ENCODE data around the gene FHIP2A. TPM values are rescaled to one million over a fixed set of nuclear protein-coding genes. Genes with fewer than 3 reads are reported as not detected.
A peak's percentile ranks its signal among the peaks of the same experiment; 100 is the strongest.

FHIP2A gene
- total RNA-seq, 2 experiments from 2014 or later: 4.2 to 13.2 TPM

GRCh38 chr10:114821915-114822443 lies 399 bp downstream of the FHIP2A start:
- peak; percentile 83 for DNase-seq (ENCODE audit: low spot score)
- Histone ChIP-seq H3K9me3 (ENCODE audit: low read length) (no peaks in the 10 kb centered on the region), H4K20me1 (ENCODE audit: insufficient read depth, low read length) (no peaks in the 10 kb centered on the region), H3K4me3 (ENCODE audit: low read depth, low read length, poor library complexity, severe bottlenecking) (peak overlapping the region; percentile 80), H3K27ac (ENCODE audit: low read depth, low read length, poor library complexity, severe bottlenecking) (peak overlapping the region; percentile 72), H3K4me1 (ENCODE audit: insufficient read depth, low read length, poor library complexity, severe bottlenecking) (peaks cover 13% of the 10 kb centered on the region), H3K79me2 (ENCODE audit: insufficient read depth, low read depth, low read length) (peaks cover 37% of the 10 kb centered on the region; the same call in 1 of the 2 replicates), H3K4me2 (ENCODE audit: low read length) (peak overlapping the region; percentile 80), H3K9me2 (ENCODE audit: insufficient read depth, low read length) (no peaks in the 10 kb centered on the region), H3K36me3 (ENCODE audit: insufficient read depth, low read length) (no peaks in the 10 kb centered on the region), H2AFZ (ENCODE audit: low read length) (peak overlapping the region; percentile 59)
- TF ChIP-seq, protein P1, sequence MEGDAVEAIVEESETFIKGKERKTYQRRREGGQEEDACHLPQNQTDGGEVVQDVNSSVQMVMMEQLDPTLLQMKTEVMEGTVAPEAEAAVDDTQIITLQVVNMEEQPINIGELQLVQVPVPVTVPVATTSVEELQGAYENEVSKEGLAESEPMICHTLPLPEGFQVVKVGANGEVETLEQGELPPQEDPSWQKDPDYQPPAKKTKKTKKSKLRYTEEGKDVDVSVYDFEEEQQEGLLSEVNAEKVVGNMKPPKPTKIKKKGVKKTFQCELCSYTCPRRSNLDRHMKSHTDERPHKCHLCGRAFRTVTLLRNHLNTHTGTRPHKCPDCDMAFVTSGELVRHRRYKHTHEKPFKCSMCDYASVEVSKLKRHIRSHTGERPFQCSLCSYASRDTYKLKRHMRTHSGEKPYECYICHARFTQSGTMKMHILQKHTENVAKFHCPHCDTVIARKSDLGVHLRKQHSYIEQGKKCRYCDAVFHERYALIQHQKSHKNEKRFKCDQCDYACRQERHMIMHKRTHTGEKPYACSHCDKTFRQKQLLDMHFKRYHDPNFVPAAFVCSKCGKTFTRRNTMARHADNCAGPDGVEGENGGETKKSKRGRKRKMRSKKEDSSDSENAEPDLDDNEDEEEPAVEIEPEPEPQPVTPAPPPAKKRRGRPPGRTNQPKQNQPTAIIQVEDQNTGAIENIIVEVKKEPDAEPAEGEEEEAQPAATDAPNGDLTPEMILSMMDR (conservative IDR thresholded peaks at IDR 0.05; ENCODE audit: low read length): no peak; the same call in 1 of the 2 replicates
- no peak for TF ChIP-seq EZH2phosphoT487 (IDR thresholded peaks at IDR 0.05; ENCODE audit: borderline replicate concordance, low read depth, low read length)
- intact Hi-C loops (cut with micrococcal nuclease; ENCODE audit: unreplicated experiment): loop anchor here (2.0 to 10.0 kb wide), 5 partner anchors 55 to 647 kb away; partner anchors contain the start of genes CCDC186, TDRD1 and TRUB1
- ChIA-PET POLR2A (interaction anchor here (0.6 to 1.6 kb wide), 8 partner anchors 8 to 351 kb away, joined by 3 to 7 read pairs (median 3); no protein-coding TSS in a partner anchor), CTCF (ENCODE audit: unreplicated experiment) (interaction anchor here (1.0 to 1.8 kb wide), 3 partner anchors 10 to 116 kb away, joined by 3 to 6 read pairs (median 4); partner anchors contain the start of gene TRUB1)
- BruUV-seq (replicated peaks): no TSS peak

GRCh38 chr10:114822444-114823076 lies 980 bp downstream of the FHIP2A start:
- CTCF ChIA-PET (ENCODE audit: unreplicated experiment): interaction anchor here (0.5 to 1.8 kb wide), 4 partner anchors 10 to 116 kb away, joined by 3 to 6 read pairs (median 4); partner anchors contain the start of gene TRUB1

More at GRCh38 chr10:114822444-114823076, 980 bp downstream of the FHIP2A start:
- Histone ChIP-seq H3K9me2 (ENCODE audit: insufficient read depth, low read length) (no peaks in the 10 kb centered on the region), H3K9me3 (ENCODE audit: low read length) (no peaks in the 10 kb centered on the region), H3K4me2 (ENCODE audit: low read length) (peak overlapping the region; percentile 80), H3K4me1 (ENCODE audit: insufficient read depth, low read length, poor library complexity, severe bottlenecking) (peaks cover 13% of the 10 kb centered on the region), H3K36me3 (ENCODE audit: insufficient read depth, low read length) (no peaks in the 10 kb centered on the region), H4K20me1 (ENCODE audit: insufficient read depth, low read length) (no peaks in the 10 kb centered on the region), H3K27ac (ENCODE audit: low read depth, low read length, poor library complexity, severe bottlenecking) (peak overlapping the region; percentile 72), H3K79me2 (ENCODE audit: insufficient read depth, low read depth, low read length) (peaks cover 37% of the 10 kb centered on the region; the same call in 1 of the 2 replicates), H3K4me3 (ENCODE audit: low read depth, low read length, poor library complexity, severe bottlenecking) (peak overlapping the region; percentile 80), H2AFZ (ENCODE audit: low read length) (peak overlapping the region; percentile 59)
- POLR2A ChIA-PET: interaction anchor here (0.6 to 1.6 kb wide), 7 partner anchors 7 to 351 kb away, joined by 3 to 7 read pairs (median 4); no protein-coding TSS in a partner anchor
- intact Hi-C loops (cut with micrococcal nuclease; ENCODE audit: unreplicated experiment): loop anchor here (2.0 to 10.0 kb wide), 5 partner anchors 55 to 648 kb away; partner anchors contain the start of genes CCDC186, TDRD1 and TRUB1
- TF ChIP-seq, protein P1 (conservative IDR thresholded peaks at IDR 0.05; ENCODE audit: low read length): no peak
- TF ChIP-seq EZH2phosphoT487 (IDR thresholded peaks at IDR 0.05; ENCODE audit: borderline replicate concordance, low read depth, low read length): no peak
- no TSS peak for BruUV-seq (replicated peaks)
- DNase-seq (ENCODE audit: low spot score): peak; percentile 63

All from OCI-LY7 (cell line).